Fibroblast of lung (primary cell): ENCODE measurements around the gene EXOC6B. TPM values are rescaled to one million over a fixed set of nuclear protein-coding genes. Genes with fewer than 3 reads are reported as not detected.

Experiments
- DNase-seq, 2 donors: peaks; one replicate each; pipeline versions ENCODE4 v3.0.0 to v3.0.0-alpha.2; 2010; ENCODE audit warnings: low read depth in 2 of 2
- H2AFZ ChIP-seq: 2 replicates; pipeline ENCODE4 v1.5.1; 2012; ENCODE audit warnings: low read length, control low read depth, inconsistent platforms
- H3K27ac ChIP-seq: 2 replicates; pipeline ENCODE4 v1.5.1; 2011; ENCODE audit warnings: low read length, control low read depth; ENCODE audit not compliant: insufficient read depth
- H3K27me3 ChIP-seq: 2 replicates; pipeline ENCODE4 v1.5.1; 2011; ENCODE audit warnings: mild to moderate bottlenecking, low read length; ENCODE audit not compliant: control insufficient read depth, insufficient read depth
- H3K36me3 ChIP-seq: 2 replicates; pipeline ENCODE4 v1.5.1; 2011; ENCODE audit warnings: low read length; ENCODE audit not compliant: control insufficient read depth, insufficient read depth
- H3K4me1 ChIP-seq: 2 replicates; pipeline ENCODE4 v1.5.1; 2011; ENCODE audit warnings: low read length; ENCODE audit not compliant: control insufficient read depth, insufficient read depth; ENCODE audit errors: extremely low read depth
- H3K4me2 ChIP-seq: 2 replicates; pipeline ENCODE4 v1.5.1; 2011; ENCODE audit warnings: low read length, control low read depth; ENCODE audit not compliant: insufficient read depth; ENCODE audit errors: extremely low read depth
- H3K4me3 ChIP-seq, 4 experiments: fragments of 200-600 bp in 1 of 4; sonication (generic) in 1 of 4; replicated peaks in 1 of 4; 2 replicates each; pipeline ENCODE4 v1.5.1; 2011 to 2016; ENCODE audit warnings: low read length in 4 of 4, low read depth in 3 of 4, mild to moderate bottlenecking in 3 of 4, control low read depth in 2 of 4, inconsistent platforms in 1 of 4, mixed read lengths in 1 of 4; ENCODE audit not compliant: insufficient read depth in 1 of 4; ENCODE audit errors: control extremely low read depth in 1 of 4
- H3K79me2 ChIP-seq: 2 replicates; pipeline ENCODE4 v1.5.1; 2012; ENCODE audit warnings: mild to moderate bottlenecking, low read length, inconsistent platforms; ENCODE audit not compliant: control insufficient read depth, insufficient read depth
- H3K9ac ChIP-seq: 2 replicates; pipeline ENCODE4 v1.5.1; 2011; ENCODE audit warnings: mild to moderate bottlenecking, low read length, control low read depth; ENCODE audit not compliant: insufficient read depth
- H3K9me3 ChIP-seq: 2 replicates; pipeline ENCODE4 v1.5.1; 2012; ENCODE audit warnings: low read depth, low read length; ENCODE audit not compliant: control insufficient read depth, insufficient read depth
- H4K20me1 ChIP-seq: 2 replicates; pipeline ENCODE4 v1.5.1; 2011; ENCODE audit warnings: low read length; ENCODE audit not compliant: control insufficient read depth, insufficient read depth; ENCODE audit errors: extremely low read depth
- CTCF ChIP-seq, 2 donors: IDR thresholded peaks in 1 of 2; conservative IDR thresholded peaks in 1 of 2; 1 replicate in 1 of 2; 2 replicates in 1 of 2; pipeline ENCODE4 v1.5.1; 2011 to 2012; ENCODE audit warnings: low read length in 2 of 2, control low read depth in 1 of 2, inconsistent platforms in 1 of 2, low read depth in 1 of 2, mild to moderate bottlenecking in 1 of 2
- EZH2 ChIP-seq: IDR thresholded peaks from 2 replicates; pipeline ENCODE4 v1.5.1; 2012; ENCODE audit warnings: low read length, control low read depth, mild to moderate bottlenecking; ENCODE audit errors: missing control alignments
- polyA plus RNA-seq, 2 donors: library from polyadenylated mRNA; depleted of rRNA in 1 of 2; stranded (reverse) in 1 of 2; unstranded in 1 of 2; fragments of >200 nt; gene quantifications; 2 replicates each; pipeline ENCODE4 v1.2.1, GENCODE V29; 2011 to 2012; ENCODE audit warnings: missing spikeins in 1 of 2
- total RNA-seq: library from RNA; depleted of rRNA; stranded (reverse); fragments of >200 nt; gene quantifications from 2 replicates; pipeline ENCODE4 v1.2.1, GENCODE V29; 2014

Gene EXOC6B
- total and polyA plus RNA-seq, 2 donors (not counting 1 experiment from before 2014, with no cell fraction given): 26.3 to 36.5 TPM

DNA sequence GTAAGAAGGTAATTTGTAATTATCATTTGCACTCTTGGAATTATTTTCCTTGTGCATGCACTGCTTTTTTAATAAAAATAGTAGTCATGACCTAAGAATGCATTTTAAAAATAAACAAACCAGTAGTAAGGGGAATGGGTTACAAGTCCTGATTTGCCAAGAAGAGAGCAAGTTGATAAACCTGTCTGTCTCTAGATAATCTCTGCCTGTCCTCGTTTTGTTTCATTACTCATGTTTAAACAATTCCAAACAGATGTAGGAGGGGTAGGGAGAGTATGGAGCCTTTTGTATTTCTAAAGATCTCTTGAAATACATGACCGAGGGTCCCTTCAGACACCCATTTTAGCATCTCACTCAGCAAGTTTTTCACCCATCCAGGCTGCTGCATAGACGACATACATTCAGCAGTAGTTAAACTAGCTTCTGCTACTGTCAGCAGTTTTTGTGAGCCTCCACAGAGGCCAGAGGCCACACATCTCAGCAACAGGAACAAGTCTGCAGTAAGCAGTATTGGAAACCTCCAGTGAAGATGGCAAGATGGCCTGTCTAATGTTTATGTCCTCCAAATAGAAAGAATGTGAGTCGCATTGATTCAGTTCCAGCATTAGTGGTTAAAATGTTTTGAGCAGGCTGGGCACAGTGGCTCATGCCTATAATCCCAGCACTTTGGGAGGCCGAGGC, 2.3 kb upstream of the EXOC6B start:
- peak overlapping the region; percentile 57 for H3K4me2 ChIP-seq
- no peaks in the 10 kb centered on the region for H3K36me3 ChIP-seq
- no peak overlapping the region for H2AFZ ChIP-seq
- no peak overlapping the region for H3K4me3 ChIP-seq
- no peak for TF ChIP-seq EZH2
- no peak for TF ChIP-seq CTCF (conservative IDR thresholded peaks at IDR 0.05 in 1 of 2, IDR thresholded peaks at IDR 0.05 in 1 of 2; ENCODE audit: low read depth in 1 of 2, low read length in 2 of 2)
- H3K9me3 ChIP-seq: no peaks in the 10 kb centered on the region
- peaks cover 17% of the 10 kb centered on the region for H3K4me1 ChIP-seq
- no peak overlapping the region for H3K27ac ChIP-seq
- no peaks in the 10 kb centered on the region for H4K20me1 ChIP-seq
- H3K79me2 ChIP-seq: peaks cover 10% of the 10 kb centered on the region
- H3K27me3 ChIP-seq: no peaks in the 10 kb centered on the region
- peak; percentile 79 to 87 for DNase-seq
- no peak overlapping the region for H3K9ac ChIP-seq

GRCh38 chr2:72827487-72827886, 1.7 kb upstream of the EXOC6B start:
- Histone ChIP-seq H3K36me3 (no peaks in the 10 kb centered on the region), H3K4me3 (no peak overlapping the region), H3K27ac (no peak overlapping the region), H3K79me2 (peaks cover 12% of the 10 kb centered on the region), H4K20me1 (no peaks in the 10 kb centered on the region), H3K27me3 (no peaks in the 10 kb centered on the region), H3K4me1 (peaks cover 17% of the 10 kb centered on the region), H3K9me3 (no peaks in the 10 kb centered on the region), H2AFZ (no peak overlapping the region), H3K9ac (no peak overlapping the region), H3K4me2 (peak overlapping the region; percentile 5)
- TF ChIP-seq CTCF (conservative IDR thresholded peaks at IDR 0.05 in 1 of 2, IDR thresholded peaks at IDR 0.05 in 1 of 2; ENCODE audit: low read depth in 1 of 2, low read length in 2 of 2) (no peak), EZH2 (no peak)
- no peak for DNase-seq

- H2AFZ ChIP-seq: no peak overlapping the region
- no peak for DNase-seq
- H3K9me3 ChIP-seq: no peaks in the 10 kb centered on the region
- H3K27ac ChIP-seq: peak overlapping the region; percentile 87
- no peaks in the 10 kb centered on the region for H4K20me1 ChIP-seq
- H3K27me3 ChIP-seq: no peaks in the 10 kb centered on the region
- no peak overlapping the region for H3K9ac ChIP-seq
- H3K36me3 ChIP-seq: no peaks in the 10 kb centered on the region
- H3K4me3 ChIP-seq: peak overlapping the region; percentile 60 to 87 (median 80)
- peaks cover 12% of the 10 kb centered on the region for H3K79me2 ChIP-seq
- no peak for TF ChIP-seq CTCF (conservative IDR thresholded peaks at IDR 0.05 in 1 of 2, IDR thresholded peaks at IDR 0.05 in 1 of 2; ENCODE audit: low read depth in 1 of 2, low read length in 2 of 2)
- no peak for TF ChIP-seq EZH2
- peak overlapping the region; percentile 75 for H3K4me2 ChIP-seq
- peaks cover 17% of the 10 kb centered on the region for H3K4me1 ChIP-seq
Measured at GRCh38 chr2:72826156-72826477, 284 bp upstream of the EXOC6B start.
